PC-3 (cell line): ENCODE data around the gene RAB44.

Experiments used
- EZH2 ChIP-seq: fragments of 300-600 bp; sonication (generic); IDR thresholded peaks from one replicate; pipeline ENCODE4 v1.6.1; 2017; ENCODE audit warnings: antibody characterized with exemption, mild to moderate bottlenecking, low read length; ENCODE audit not compliant: unreplicated experiment
- TF ChIP-seq, protein P1 (sequence below): fragments of 300-600 bp; sonication (generic); conservative IDR thresholded peaks from 2 replicates; pipeline ENCODE4 v1.5.1; 2017; ENCODE audit warnings: antibody characterized with exemption, low read depth, mild to moderate bottlenecking, low read length

GRCh38 chr6:36688739-36689075, 8.9 kb upstream of the RAB44 start:
- no peak for TF ChIP-seq EZH2
- TF ChIP-seq, protein P1, sequence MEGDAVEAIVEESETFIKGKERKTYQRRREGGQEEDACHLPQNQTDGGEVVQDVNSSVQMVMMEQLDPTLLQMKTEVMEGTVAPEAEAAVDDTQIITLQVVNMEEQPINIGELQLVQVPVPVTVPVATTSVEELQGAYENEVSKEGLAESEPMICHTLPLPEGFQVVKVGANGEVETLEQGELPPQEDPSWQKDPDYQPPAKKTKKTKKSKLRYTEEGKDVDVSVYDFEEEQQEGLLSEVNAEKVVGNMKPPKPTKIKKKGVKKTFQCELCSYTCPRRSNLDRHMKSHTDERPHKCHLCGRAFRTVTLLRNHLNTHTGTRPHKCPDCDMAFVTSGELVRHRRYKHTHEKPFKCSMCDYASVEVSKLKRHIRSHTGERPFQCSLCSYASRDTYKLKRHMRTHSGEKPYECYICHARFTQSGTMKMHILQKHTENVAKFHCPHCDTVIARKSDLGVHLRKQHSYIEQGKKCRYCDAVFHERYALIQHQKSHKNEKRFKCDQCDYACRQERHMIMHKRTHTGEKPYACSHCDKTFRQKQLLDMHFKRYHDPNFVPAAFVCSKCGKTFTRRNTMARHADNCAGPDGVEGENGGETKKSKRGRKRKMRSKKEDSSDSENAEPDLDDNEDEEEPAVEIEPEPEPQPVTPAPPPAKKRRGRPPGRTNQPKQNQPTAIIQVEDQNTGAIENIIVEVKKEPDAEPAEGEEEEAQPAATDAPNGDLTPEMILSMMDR, result no peak
